Transverse colon (tissue), 4 donors: ENCODE results near the gene PLXDC2. TPM values are rescaled to one million over a fixed set of nuclear protein-coding genes. Genes with fewer than 3 reads are reported as not detected.

Source experiments
- DNase-seq: peaks from one replicate; pipeline ENCODE4 v3.0.0-alpha.2; 2019
- H3K27ac ChIP-seq, 4 donors: fragments of 200-600 bp; sonication (generic); 2 replicates each; pipeline ENCODE4 v1.5.1; 2016 to 2018; ENCODE audit warnings: inconsistent platforms in 4 of 4
- H3K27me3 ChIP-seq: fragments of 200-600 bp; sonication (generic); 2 replicates; pipeline ENCODE4 v1.5.1; 2017; ENCODE audit warnings: inconsistent platforms
- H3K36me3 ChIP-seq, 4 donors: fragments of 200-600 bp; sonication (generic); 2 replicates each; pipeline ENCODE4 v1.5.1; 2017 to 2019; ENCODE audit warnings: inconsistent platforms in 4 of 4
- H3K4me1 ChIP-seq, 4 donors: fragments of 200-600 bp; sonication (generic); 2 replicates each; pipeline ENCODE4 v1.5.1; 2017 to 2020; ENCODE audit warnings: inconsistent platforms in 4 of 4
- H3K4me3 ChIP-seq, 4 donors: fragments of 200-600 bp; sonication (generic); 1 replicate in 1 of 4; 2 replicates in 3 of 4; pipeline versions ENCODE4 v1.5.1 to v1.6.1; 2017 to 2019; ENCODE audit warnings: inconsistent platforms in 4 of 4
- H3K9me3 ChIP-seq, 2 donors: fragments of 200-600 bp; sonication (generic); 2 replicates each; pipeline ENCODE4 v1.5.1; 2017 to 2019; ENCODE audit warnings: inconsistent platforms in 2 of 2
- CTCF ChIP-seq, 5 experiments: fragments of 200-600 bp in 3 of 5; fragments of 450-650 bp in 2 of 5; sonication (generic) in 3 of 5; IDR thresholded peaks; 1 replicate in 2 of 5; 2 replicates in 3 of 5; pipeline ENCODE4 v1.5.1; 2016 to 2017; ENCODE audit warnings: antibody characterized with exemption in 5 of 5, inconsistent platforms in 3 of 5, mild to moderate bottlenecking in 2 of 5, moderate library complexity in 1 of 5
- EP300 ChIP-seq: sonication (generic); formaldehyde crosslinking; IDR thresholded peaks from one replicate; pipeline ENCODE4 v1.6.1; 2017; ENCODE audit warnings: antibody characterized with exemption, low read depth
- POLR2A ChIP-seq: fragments of 450-650 bp; IDR thresholded peaks from one replicate; pipeline ENCODE4 v1.6.1; 2016; ENCODE audit warnings: antibody characterized with exemption, mild to moderate bottlenecking, moderate library complexity
- POLR2AphosphoS5 ChIP-seq, 3 donors: sonication (generic); formaldehyde crosslinking; IDR thresholded peaks; one replicate each; pipeline ENCODE4 v1.6.1; 2016; ENCODE audit warnings: antibody characterized with exemption in 3 of 3
- WGBS, 2 donors: methylation state at CpG; one replicate each; pipeline ENCODE4 v1.1.5; 2018; ENCODE audit warnings: low coverage in 1 of 2; 5-methylcytosine and 5-hydroxymethylcytosine counted together
- in situ Hi-C, 4 donors: fragments of 200-750 bp; cut with MboI; loops; one replicate each; pipeline versions ENCODE4 v1.15.0 to v1.15.1; 2017; ENCODE audit warnings: low sequenced_read_pairs in 3 of 4, low pct_ligation_motif_present in 1 of 4, low pct_unique_long_range_greater_than_20kb in 1 of 4
- intact Hi-C: fragments of 100-400 bp; cut with DNase I; formaldehyde crosslinking; loops from one replicate; pipeline ENCODE4 v1.15.1; 2023; ENCODE audit warnings: low total_unique reads
- small RNA-seq, 4 donors: library from RNA; depleted of rRNA; stranded (forward); fragments of <200 nt; gene quantifications; one replicate each; pipeline ENCODE3, GENCODE V24; 2016
- total RNA-seq, 4 donors: library from RNA; depleted of rRNA; stranded (reverse); fragments of >200 nt; gene quantifications; one replicate each; pipeline ENCODE4 v1.1.0, GENCODE V29; 2016

The PLXDC2 gene
- total RNA-seq, 4 donors from 2014 or later = 12.0 to 32.2 (median 20.3) TPM

DNA sequence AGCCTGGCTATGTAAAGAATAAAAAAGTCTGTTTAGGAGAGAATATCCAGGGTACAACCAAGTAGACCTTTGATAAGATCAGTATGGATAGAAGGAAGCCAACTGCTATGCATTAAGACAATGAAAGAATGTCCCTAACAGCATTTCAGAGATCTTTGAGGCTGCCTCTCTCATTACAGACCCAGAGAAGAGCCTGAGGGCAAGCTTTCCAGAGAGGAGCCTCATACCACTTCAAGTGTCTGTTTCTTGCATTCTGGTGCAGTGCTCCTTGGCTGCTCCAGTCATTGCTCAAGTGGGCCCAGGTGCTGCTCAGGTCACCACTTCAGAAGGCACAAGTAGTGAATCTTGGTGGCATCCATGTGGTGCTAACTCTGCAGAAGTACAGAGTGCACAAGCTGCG, 514.0 kb downstream of the PLXDC2 start:
- Histone ChIP-seq H3K27me3 (no peaks in the 10 kb centered on the region), H3K4me1 (no peaks in the 10 kb centered on the region), H3K9me3 (peaks cover 0 to 4% of the 10 kb centered on the region in 2 donors), H3K4me3 (no peak overlapping the region), H3K36me3 (no peaks in the 10 kb centered on the region), H3K27ac (no peak overlapping the region)
- WGBS, 2 donors = 88% methylated on average over 1 of the region's 1 CpG; no CpG with 5 or more reads in 1 of the 2 donors
- intact Hi-C loops (no loop called here), in situ Hi-C loops (no loop called here)
- no peak for DNase-seq
- TF ChIP-seq POLR2AphosphoS5 (IDR thresholded peaks at IDR 0.05) (no peak), EP300 (no peak), POLR2A (no peak), CTCF (IDR thresholded peaks at IDR 0.05) (no peak)

- 82 to 91% methylated on average over 3 of the region's 3 CpGs for WGBS, 2 donors
- intact Hi-C loops (no loop called here), in situ Hi-C loops (no loop called here)
- H3K27ac ChIP-seq = no peak overlapping the region
- no peak overlapping the region for H3K4me3 ChIP-seq
- DNase-seq = no peak
- H3K9me3 ChIP-seq = no peaks in the 10 kb centered on the region
- no peaks in the 10 kb centered on the region for H3K36me3 ChIP-seq
- no peaks in the 10 kb centered on the region for H3K27me3 ChIP-seq
- TF ChIP-seq POLR2AphosphoS5 (IDR thresholded peaks at IDR 0.05) = no peak
- TF ChIP-seq POLR2A = no peak
- TF ChIP-seq CTCF (IDR thresholded peaks at IDR 0.05) = no peak
- no peak for TF ChIP-seq EP300
- no peaks in the 10 kb centered on the region for H3K4me1 ChIP-seq
These were observed 518.3 kb downstream of the PLXDC2 start for GRCh38 chr10:20334559-20334958.

Small RNAs within 50 kb of the gene (small RNA-seq; reads per million reads assigned to genes)
- 0 reads per million in 4 donors for gene RNU6-1212P
